GM06990 (cell line): Measurements from ENCODE around the gene SLC43A3.

ENCODE experiments used
- DNase-seq: peaks from one replicate; pipeline ENCODE4 v3.0.0-alpha.2; 2011; ENCODE audit not compliant: insufficient read length; ENCODE audit errors: extremely low read depth
- H3K27me3 ChIP-seq: replicated peaks from 2 replicates; pipeline ENCODE4 v1.6.0; 2011; ENCODE audit warnings: low read length; ENCODE audit not compliant: control insufficient read depth, insufficient read depth
- H3K36me3 ChIP-seq: 2 replicates; pipeline ENCODE4 v1.5.1; 2011; ENCODE audit warnings: low read length; ENCODE audit not compliant: control insufficient read depth, insufficient read depth
- H3K4me3 ChIP-seq: replicated peaks from 2 replicates; pipeline ENCODE4 v1.5.1; 2011; ENCODE audit warnings: low read depth, mild to moderate bottlenecking, control low read depth, low read length
- CTCF ChIP-seq: IDR thresholded peaks from 2 replicates; pipeline ENCODE4 v1.5.1; 2011; ENCODE audit warnings: low read length, control low read depth, mild to moderate bottlenecking, inconsistent platforms; ENCODE audit not compliant: insufficient read depth, poor library complexity, severe bottlenecking

The SLC43A3 gene

GRCh38 chr11:57378186-57378585 lies 48.7 kb downstream of the SLC43A3 start:
- TF ChIP-seq CTCF, result no peak
- H3K36me3 ChIP-seq, result no peaks in the 10 kb centered on the region
- no peak for DNase-seq
- no peak overlapping the region for H3K4me3 ChIP-seq
- no peaks in the 10 kb centered on the region for H3K27me3 ChIP-seq

- DNase-seq, result no peak
- TF ChIP-seq CTCF, result no peak
Measured at GRCh38 chr11:57377107-57377506, 49.8 kb downstream of the SLC43A3 start.

DNA sequence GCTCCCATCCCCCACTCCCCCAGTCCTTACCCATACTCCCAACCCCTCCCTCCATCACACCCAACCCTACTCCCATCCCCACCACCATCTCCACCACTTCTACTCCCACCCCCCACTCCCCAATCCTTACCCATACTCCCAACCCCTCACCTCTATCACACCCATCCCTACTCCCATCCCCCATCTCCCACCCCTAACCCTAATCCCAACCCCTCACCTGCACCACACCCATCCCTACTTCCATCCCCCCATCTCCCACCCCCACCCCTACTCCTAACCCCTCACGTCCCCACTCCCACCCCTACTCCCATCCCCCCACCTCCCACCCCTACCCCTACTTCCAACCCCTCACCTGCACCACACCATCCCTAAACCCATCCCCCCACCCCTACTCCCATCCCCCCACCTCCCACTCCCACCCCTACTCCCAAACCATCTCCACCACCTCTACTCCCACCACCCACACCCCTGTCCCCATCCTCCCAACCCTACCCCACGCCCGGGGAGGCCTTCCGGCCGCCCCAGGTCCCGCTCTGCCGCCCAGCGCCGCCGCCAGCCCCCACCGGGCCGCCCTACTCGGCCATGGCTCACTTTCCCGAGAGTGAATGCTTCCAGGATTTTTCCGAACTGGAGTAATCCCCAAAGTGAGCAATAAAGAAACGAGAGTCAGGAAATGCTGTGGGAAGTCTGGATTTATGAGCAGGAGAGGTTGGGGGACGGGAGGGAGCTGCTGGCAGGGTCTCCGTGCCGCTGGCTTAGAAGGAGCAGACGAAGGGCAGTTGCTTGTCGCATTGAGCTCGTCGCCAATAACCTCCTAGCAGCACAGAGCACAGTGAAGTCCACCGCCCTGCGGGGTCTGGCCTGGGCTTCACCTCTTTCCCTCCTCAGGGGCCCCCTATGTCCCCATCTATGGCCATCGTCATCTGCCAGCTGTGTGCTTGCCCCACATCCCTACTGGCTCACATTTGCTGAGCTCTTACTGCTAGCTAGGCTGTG lies 50.5 kb downstream of the SLC43A3 start:
- no peak for DNase-seq
- no peak for TF ChIP-seq CTCF
- no peaks in the 10 kb centered on the region for H3K27me3 ChIP-seq
- no peak overlapping the region for H3K4me3 ChIP-seq
- no peaks in the 10 kb centered on the region for H3K36me3 ChIP-seq

More at GRCh38 chr11:57377107-57377506, 49.8 kb downstream of the SLC43A3 start:
- Histone ChIP-seq H3K4me3 (no peak overlapping the region), H3K27me3 (no peaks in the 10 kb centered on the region), H3K36me3 (no peaks in the 10 kb centered on the region)

- no peak for TF ChIP-seq CTCF
- H3K36me3 ChIP-seq, result no peaks in the 10 kb centered on the region
Measured at GRCh38 chr11:57375490-57375889, 51.4 kb downstream of the SLC43A3 start.

GRCh38 chr11:57374966-57375365 lies 52.0 kb downstream of the SLC43A3 start:
- Histone ChIP-seq H3K4me3 (no peak overlapping the region), H3K27me3 (no peaks in the 10 kb centered on the region)
- no peak for TF ChIP-seq CTCF

More at GRCh38 chr11:57375490-57375889, 51.4 kb downstream of the SLC43A3 start:
- no peak for DNase-seq
- no peaks in the 10 kb centered on the region for H3K27me3 ChIP-seq
- no peak overlapping the region for H3K4me3 ChIP-seq

More at GRCh38 chr11:57374966-57375365, 52.0 kb downstream of the SLC43A3 start:
- no peaks in the 10 kb centered on the region for H3K36me3 ChIP-seq
- no peak for DNase-seq
